K562 (cell line): ENCODE results near the gene SLC10A3. TPM values are rescaled to one million over a fixed set of nuclear protein-coding genes. Genes with fewer than 3 reads are reported as not detected.

ENCODE experiments used
- ADNP ChIP-seq: fragments of 200-800 bp; sonication (Bioruptor generic); IDR thresholded peaks from 2 replicates; pipeline ENCODE4 v1.6.1; 2016; ENCODE audit warnings: missing genetic modification characterization, missing compliant biosample characterization
- ASH1L ChIP-seq: fragments of 450-650 bp; IDR thresholded peaks from 2 replicates; pipeline ENCODE4 v1.6.1; 2018; ENCODE audit warnings: borderline replicate concordance, mild to moderate bottlenecking, low read depth; ENCODE audit not compliant: partially characterized antibody
- CBFA2T2 ChIP-seq: fragments of 450-650 bp; conservative IDR thresholded peaks from 2 replicates; pipeline ENCODE4 v1.6.1; 2017; ENCODE audit warnings: mild to moderate bottlenecking
- ETS2 ChIP-seq: IDR thresholded peaks from 2 replicates; pipeline ENCODE4 v1.6.1; 2016; ENCODE audit warnings: borderline replicate concordance, missing genetic modification characterization, mild to moderate bottlenecking, moderate library complexity, missing compliant biosample characterization; ENCODE audit not compliant: poor library complexity, severe bottlenecking
- FOXK1 ChIP-seq: sonication (generic); formaldehyde crosslinking; IDR thresholded peaks from 2 replicates; pipeline ENCODE4 v1.8.0; 2022; ENCODE audit warnings: missing genetic modification reagents, mild to moderate bottlenecking, borderline replicate concordance
- FUS ChIP-seq: fragments of 200-400 bp; formaldehyde crosslinking; optimal IDR thresholded peaks from 2 replicates; pipeline ENCODE3; 2017; ENCODE audit warnings: low read depth, low read length
- HDAC1 ChIP-seq, 2 experiments: fragments of 450-650 bp; IDR thresholded peaks; 2 replicates each; pipeline ENCODE4 v1.6.1; 2016 to 2017; ENCODE audit warnings: inconsistent platforms in 1 of 2, mild to moderate bottlenecking in 1 of 2, moderate library complexity in 1 of 2
- MAFF ChIP-seq: IDR thresholded peaks from 2 replicates; pipeline ENCODE4 v1.6.1; 2012; ENCODE audit warnings: low read length, improper control_type of control experiment
- PTBP1 ChIP-seq: fragments of 200-400 bp; formaldehyde crosslinking; IDR thresholded peaks from 2 replicates; pipeline ENCODE4 v1.6.1; 2017; ENCODE audit warnings: low read depth, low read length
- TOE1 ChIP-seq, 2 experiments: fragments of 450-650 bp in 1 of 2; sonication (generic) in 1 of 2; formaldehyde crosslinking in 1 of 2; IDR thresholded peaks; 2 replicates each; pipeline versions ENCODE4 v1.7.1 to v1.8.0; 2016 to 2022; ENCODE audit warnings: borderline replicate concordance in 2 of 2, mild to moderate bottlenecking in 2 of 2, antibody characterized with exemption in 1 of 2, inconsistent platforms in 1 of 2, low read depth in 1 of 2, missing genetic modification reagents in 1 of 2, moderate library complexity in 1 of 2
- TSC22D4 ChIP-seq: fragments of 450-650 bp; IDR thresholded peaks from 2 replicates; pipeline ENCODE4 v1.6.1; 2016; ENCODE audit warnings: missing genetic modification characterization, missing biosample characterization, control low read depth
- ZNF134 ChIP-seq: fragments of 250-450 bp; sonication (Bioruptor Pico); conservative IDR thresholded peaks from 2 replicates; pipeline ENCODE4 v1.4.0; 2020
- polyA plus RNA-seq, 8 experiments: library from polyadenylated mRNA; depleted of rRNA in 4 of 8; stranded (reverse) in 5 of 8; unstranded in 3 of 8; fragments of >200 nt; fragmentation: Nextera tagmentation in 2 of 8; fragmentation: Illumina TruSeq in 1 of 8; extraction: Ambion mirVana in 2 of 8; extraction: Trizol in 1 of 8; gene quantifications; 2 replicates each; pipeline versions ENCODE4 v1.2.1 to v1.2.3, GENCODE V29; 2011 to 2014; ENCODE audit warnings: inconsistent platforms in 1 of 8, missing spikeins in 1 of 8
- total RNA-seq, 7 experiments: library from RNA; depleted of rRNA in 6 of 7; stranded (reverse); fragments of >200 nt in 6 of 7; fragmentation: Illumina TruSeq in 2 of 7; extraction: Trizol in 2 of 7; gene quantifications; 2 replicates each; pipeline versions ENCODE4 v1.2.1 to v1.2.3, GENCODE V29; 2011 to 2021; ENCODE audit warnings: low replicate concordance in 1 of 7
- TF ChIP-seq, protein P1 (sequence below), 2 experiments: fragments of 450-650 bp; formaldehyde crosslinking in 1 of 2; IDR thresholded peaks; 2 replicates each; pipeline versions ENCODE4 v1.4.0 to v1.6.1; 2014 to 2020; ENCODE audit warnings: mild to moderate bottlenecking in 2 of 2, borderline replicate concordance in 1 of 2, low read depth in 1 of 2
- TF ChIP-seq, protein P2 (sequence below): sonication (generic); formaldehyde crosslinking; IDR thresholded peaks from 2 replicates; pipeline ENCODE4 v1.8.0; 2022; ENCODE audit warnings: missing genetic modification reagents, mild to moderate bottlenecking, moderate library complexity, borderline replicate concordance
- TF ChIP-seq, protein P3 (sequence below): sonication (generic); formaldehyde crosslinking; IDR thresholded peaks from 2 replicates; pipeline ENCODE4 v1.8.1; 2022; ENCODE audit warnings: missing genetic modification reagents

Gene SLC10A3
- total and polyA plus RNA-seq, 9 of the 15 experiments (the other 6 are each of a cell fraction or from before 2014, with no cell fraction given), result 5.2 to 30.6 (median 16.7) TPM

DNA sequence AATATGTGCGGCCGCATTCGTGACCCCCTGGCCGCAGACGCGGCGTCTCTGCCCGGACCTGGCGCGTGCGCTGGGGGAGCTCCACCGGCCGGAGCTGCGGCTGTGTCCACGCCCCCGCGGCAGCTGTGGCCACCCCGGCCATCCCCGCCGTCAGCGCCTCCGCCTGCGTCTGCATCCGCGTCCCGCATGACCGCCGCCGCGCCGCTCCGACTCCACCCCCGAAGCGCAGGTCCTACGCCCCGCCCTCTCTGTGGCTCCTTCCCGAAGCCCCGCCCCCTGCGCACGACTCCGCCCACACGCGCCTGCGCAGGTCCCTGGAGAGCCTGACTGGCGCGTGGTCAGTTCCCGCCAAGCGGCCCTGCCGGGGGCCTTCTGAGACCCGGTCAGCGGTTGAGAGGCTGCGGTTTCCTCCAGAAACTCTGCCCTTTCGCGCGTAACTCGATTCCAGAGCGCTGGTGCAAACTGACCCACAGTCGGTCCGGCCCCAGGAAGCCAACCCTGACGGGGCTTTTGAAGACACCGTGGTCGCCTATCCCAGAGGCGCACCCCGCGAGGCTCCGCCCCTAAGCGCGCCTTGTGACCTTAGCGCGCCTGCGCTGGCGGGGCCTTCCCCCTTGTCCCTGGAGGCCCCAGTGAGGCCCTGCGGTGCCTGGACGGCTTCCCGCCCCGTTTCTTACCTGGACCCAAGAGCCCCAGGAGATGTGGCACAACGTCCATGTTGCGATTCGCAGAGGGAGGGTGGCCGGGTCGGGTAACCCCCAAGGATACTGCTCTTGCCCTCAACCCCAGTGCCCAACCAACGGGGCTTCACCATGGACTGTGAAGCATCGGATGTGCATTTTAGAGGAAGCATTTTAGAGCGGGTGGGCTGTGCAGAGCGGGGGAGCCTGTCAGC lies 11.5 kb downstream of the SLC10A3 start, which contains the start of gene LAGE3 (continued):
- TF ChIP-seq, protein P1, sequence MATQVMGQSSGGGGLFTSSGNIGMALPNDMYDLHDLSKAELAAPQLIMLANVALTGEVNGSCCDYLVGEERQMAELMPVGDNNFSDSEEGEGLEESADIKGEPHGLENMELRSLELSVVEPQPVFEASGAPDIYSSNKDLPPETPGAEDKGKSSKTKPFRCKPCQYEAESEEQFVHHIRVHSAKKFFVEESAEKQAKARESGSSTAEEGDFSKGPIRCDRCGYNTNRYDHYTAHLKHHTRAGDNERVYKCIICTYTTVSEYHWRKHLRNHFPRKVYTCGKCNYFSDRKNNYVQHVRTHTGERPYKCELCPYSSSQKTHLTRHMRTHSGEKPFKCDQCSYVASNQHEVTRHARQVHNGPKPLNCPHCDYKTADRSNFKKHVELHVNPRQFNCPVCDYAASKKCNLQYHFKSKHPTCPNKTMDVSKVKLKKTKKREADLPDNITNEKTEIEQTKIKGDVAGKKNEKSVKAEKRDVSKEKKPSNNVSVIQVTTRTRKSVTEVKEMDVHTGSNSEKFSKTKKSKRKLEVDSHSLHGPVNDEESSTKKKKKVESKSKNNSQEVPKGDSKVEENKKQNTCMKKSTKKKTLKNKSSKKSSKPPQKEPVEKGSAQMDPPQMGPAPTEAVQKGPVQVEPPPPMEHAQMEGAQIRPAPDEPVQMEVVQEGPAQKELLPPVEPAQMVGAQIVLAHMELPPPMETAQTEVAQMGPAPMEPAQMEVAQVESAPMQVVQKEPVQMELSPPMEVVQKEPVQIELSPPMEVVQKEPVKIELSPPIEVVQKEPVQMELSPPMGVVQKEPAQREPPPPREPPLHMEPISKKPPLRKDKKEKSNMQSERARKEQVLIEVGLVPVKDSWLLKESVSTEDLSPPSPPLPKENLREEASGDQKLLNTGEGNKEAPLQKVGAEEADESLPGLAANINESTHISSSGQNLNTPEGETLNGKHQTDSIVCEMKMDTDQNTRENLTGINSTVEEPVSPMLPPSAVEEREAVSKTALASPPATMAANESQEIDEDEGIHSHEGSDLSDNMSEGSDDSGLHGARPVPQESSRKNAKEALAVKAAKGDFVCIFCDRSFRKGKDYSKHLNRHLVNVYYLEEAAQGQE (IDR thresholded peaks at IDR 0.05; ENCODE audit: borderline replicate concordance), result no peak
- TF ChIP-seq, protein P1 (CRISPR knock-in tag; IDR thresholded peaks at IDR 0.05; ENCODE audit: low read depth), result peak; percentile 49; the same call in 1 of the 2 replicates
- TF ChIP-seq CBFA2T2 (no peak), FOXK1 (CRISPR knock-in tag) (no peak), TSC22D4 (tag) (no peak), ETS2 (tag) (no peak), PTBP1 (no peak), HDAC1 (IDR thresholded peaks at IDR 0.05) (peak in 1 of 2 experiments; percentile 26; a peak in 1 of 4 replicates), MAFF (no peak), ASH1L (no peak), FUS (no peak), ADNP (tag) (no peak), TOE1 (IDR thresholded peaks at IDR 0.05; ENCODE audit: borderline replicate concordance) (peak; percentile 58; the same call in 1 of the 2 replicates), TOE1 (CRISPR knock-in tag; IDR thresholded peaks at IDR 0.05; ENCODE audit: borderline replicate concordance, low read depth) (no peak), ZNF134 (CRISPR knock-in tag) (no peak)
- TF ChIP-seq, protein P2, sequence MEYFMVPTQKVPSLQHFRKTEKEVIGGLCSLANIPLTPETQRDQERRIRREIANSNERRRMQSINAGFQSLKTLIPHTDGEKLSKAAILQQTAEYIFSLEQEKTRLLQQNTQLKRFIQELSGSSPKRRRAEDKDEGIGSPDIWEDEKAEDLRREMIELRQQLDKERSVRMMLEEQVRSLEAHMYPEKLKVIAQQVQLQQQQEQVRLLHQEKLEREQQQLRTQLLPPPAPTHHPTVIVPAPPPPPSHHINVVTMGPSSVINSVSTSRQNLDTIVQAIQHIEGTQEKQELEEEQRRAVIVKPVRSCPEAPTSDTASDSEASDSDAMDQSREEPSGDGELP (CRISPR knock-in tag), result peak; percentile 90
- TF ChIP-seq, protein P3, sequence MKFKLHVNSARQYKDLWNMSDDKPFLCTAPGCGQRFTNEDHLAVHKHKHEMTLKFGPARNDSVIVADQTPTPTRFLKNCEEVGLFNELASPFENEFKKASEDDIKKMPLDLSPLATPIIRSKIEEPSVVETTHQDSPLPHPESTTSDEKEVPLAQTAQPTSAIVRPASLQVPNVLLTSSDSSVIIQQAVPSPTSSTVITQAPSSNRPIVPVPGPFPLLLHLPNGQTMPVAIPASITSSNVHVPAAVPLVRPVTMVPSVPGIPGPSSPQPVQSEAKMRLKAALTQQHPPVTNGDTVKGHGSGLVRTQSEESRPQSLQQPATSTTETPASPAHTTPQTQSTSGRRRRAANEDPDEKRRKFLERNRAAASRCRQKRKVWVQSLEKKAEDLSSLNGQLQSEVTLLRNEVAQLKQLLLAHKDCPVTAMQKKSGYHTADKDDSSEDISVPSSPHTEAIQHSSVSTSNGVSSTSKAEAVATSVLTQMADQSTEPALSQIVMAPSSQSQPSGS, result no peak
